GM19023 (cell line): ENCODE results near the gene NACC1.

Experiments used
- ATAC-seq: cut with Tn5 transposase; IDR thresholded peaks from one replicate; pipeline ENCODE4 v1.9.1; 2021; ENCODE audit warnings: mild to moderate bottlenecking, moderate library complexity; ENCODE audit not compliant: unreplicated experiment

NACC1 gene

GRCh38 chr19:13099073-13099999 is 18.7 kb upstream of the NACC1 start:
- ATAC-seq, result no peak

- ATAC-seq, result no peak
These were observed 18.0 kb upstream of the NACC1 start for GRCh38 chr19:13100031-13100588.

- no peak for ATAC-seq
These were observed 17.0 kb upstream of the NACC1 start for GRCh38 chr19:13100841-13101589.

GRCh38 chr19:13101590-13102415 is 16.3 kb upstream of the NACC1 start:
- ATAC-seq, result no peak

GRCh38 chr19:13102416-13102665 is 15.7 kb upstream of the NACC1 start:
- ATAC-seq, result no peak

GRCh38 chr19:13102666-13103580 is 15.1 kb upstream of the NACC1 start, which contains the start of gene LYL1:
Gene LYL1, minus strand, starts transcription at chr19:13102858. Its CDS starts 1,687 bp downstream, at chr19:13101171.
- ATAC-seq, result peak; percentile 46

- ATAC-seq, result no peak
These were observed 14.3 kb upstream of the NACC1 start for GRCh38 chr19:13103581-13104359.

GRCh38 chr19:13104360-13104847 is 13.7 kb upstream of the NACC1 start:
- no peak for ATAC-seq

- ATAC-seq, result no peak
These were observed 13.0 kb upstream of the NACC1 start for GRCh38 chr19:13104848-13105711.

GRCh38 chr19:13109361-13110098 is 8.5 kb upstream of the NACC1 start:
- no peak for ATAC-seq

- ATAC-seq, result no peak
These were observed 7.9 kb upstream of the NACC1 start for GRCh38 chr19:13110099-13110610.

GRCh38 chr19:13112555-13112954 is 5.5 kb upstream of the NACC1 start:
- no peak for ATAC-seq

- no peak for ATAC-seq
These were observed 2.2 kb upstream of the NACC1 start for GRCh38 chr19:13115936-13116281.

- no peak for ATAC-seq
These were observed 1.5 kb upstream of the NACC1 start, which contains the start of gene TRMT1 for GRCh38 chr19:13116282-13117175. Gene TRMT1, minus strand, starts transcription at chr19:13116740. Its CDS starts 341 bp downstream, at chr19:13116399.

GRCh38 chr19:13117176-13117771 is 790 bp upstream of the NACC1 start:
- ATAC-seq, result no peak
